GM13976 (cell line): ENCODE data around the gene NPAS3.

Source experiments
- DNase-seq: peaks from one replicate; pipeline ENCODE4 v3.0.0; 2012; ENCODE audit warnings: low spot score
- CTCF ChIP-seq: IDR thresholded peaks from 2 replicates; pipeline ENCODE4 v1.5.1; 2012; ENCODE audit warnings: borderline replicate concordance, mild to moderate bottlenecking; ENCODE audit not compliant: insufficient read depth; ENCODE audit errors: extremely low read depth, missing control alignments, control extremely low read depth
- in situ Hi-C: fragments of 300-500 bp; cut with MboI; formaldehyde crosslinking; loops from one replicate; pipeline ENCODE4 v1.12.0; 2022; ENCODE audit warnings: low sequenced_read_pairs, mixed read lengths, inconsistent platforms; ENCODE audit not compliant: unreplicated experiment

Gene NPAS3

DNA sequence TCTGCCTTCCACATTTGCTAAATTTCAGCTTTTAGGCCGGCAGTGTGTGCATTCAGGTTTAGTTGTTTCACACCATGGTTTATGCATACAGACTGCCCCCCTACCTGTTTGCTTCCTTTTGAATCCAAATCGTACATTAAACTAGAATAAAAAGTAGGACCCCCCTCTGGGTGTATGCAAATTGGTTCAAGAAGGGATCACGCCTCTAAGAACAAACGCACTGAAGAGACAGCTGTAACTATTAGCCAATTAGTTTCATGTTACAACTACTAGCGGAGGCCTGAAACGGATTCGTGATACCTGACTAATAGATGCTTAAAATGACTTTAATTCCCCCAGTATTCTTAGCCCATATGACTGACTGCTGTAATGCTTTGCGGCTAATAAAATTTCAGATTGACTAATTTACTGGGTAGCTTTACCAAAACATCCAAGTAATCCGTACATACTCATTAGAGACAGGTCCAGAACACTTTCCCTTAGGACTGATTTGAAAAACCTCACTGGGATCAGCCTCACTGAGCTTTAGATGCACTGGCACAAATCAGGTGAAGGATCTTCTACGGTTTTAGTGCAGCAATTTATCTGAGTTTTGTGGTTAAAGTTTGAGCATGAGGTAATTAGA is 411.8 kb downstream of the NPAS3 start:
- no peak for DNase-seq

GRCh38 chr14:33352821-33353220 is 414.1 kb downstream of the NPAS3 start:
- in situ Hi-C loops, result no loop called here
- no peak for TF ChIP-seq CTCF
- DNase-seq, result no peak

More for the DNA sequence above, 411.8 kb downstream of the NPAS3 start:
- TF ChIP-seq CTCF, result no peak
- in situ Hi-C loops, result no loop called here

- in situ Hi-C loops, result no loop called here
- no peak for DNase-seq
- TF ChIP-seq CTCF, result no peak
Observed at GRCh38 chr14:33356181-33356580, 417.5 kb downstream of the NPAS3 start.

DNA sequence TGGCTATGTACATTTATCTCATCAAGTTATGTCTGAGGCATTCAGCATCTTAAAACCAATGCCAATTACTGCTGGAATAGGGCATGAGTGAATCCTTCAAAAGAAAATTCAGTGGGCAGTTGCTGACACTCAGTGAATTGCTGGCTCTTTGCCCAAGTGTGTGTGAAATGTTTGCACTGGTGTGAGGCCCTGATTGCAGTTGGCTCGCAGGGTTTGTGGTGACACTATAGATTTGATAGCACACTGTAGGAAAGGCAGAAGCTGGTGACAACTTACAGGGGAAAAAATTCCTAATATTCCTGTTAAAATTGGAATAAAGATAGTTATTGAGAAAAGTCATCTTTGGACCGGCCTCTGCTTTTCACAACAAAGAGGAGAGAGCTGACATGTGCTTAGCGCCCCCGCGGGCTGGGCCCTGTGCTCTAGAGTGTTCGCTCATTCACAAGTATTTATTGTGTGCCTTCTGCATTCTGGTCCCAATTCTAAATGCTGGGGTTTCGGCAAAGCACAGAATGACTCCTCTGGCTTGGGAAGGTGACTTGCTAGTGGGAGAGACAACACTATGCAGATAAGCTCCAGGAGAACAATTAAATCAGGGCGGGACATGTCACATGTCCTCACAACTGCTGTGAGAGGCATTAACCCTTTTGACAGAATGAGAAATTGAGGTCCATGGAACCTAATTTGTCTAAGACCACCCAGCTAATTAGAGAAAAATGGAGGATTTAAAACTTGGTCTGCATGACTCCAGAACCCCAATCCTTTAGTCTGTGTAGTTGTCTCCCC is 418.7 kb downstream of the NPAS3 start:
- TF ChIP-seq CTCF, result no peak
- in situ Hi-C loops, result no loop called here
- no peak for DNase-seq

- no peak for DNase-seq
- in situ Hi-C loops, result no loop called here
- no peak for TF ChIP-seq CTCF
Observed at GRCh38 chr14:33359288-33359881, 420.7 kb downstream of the NPAS3 start.

DNA sequence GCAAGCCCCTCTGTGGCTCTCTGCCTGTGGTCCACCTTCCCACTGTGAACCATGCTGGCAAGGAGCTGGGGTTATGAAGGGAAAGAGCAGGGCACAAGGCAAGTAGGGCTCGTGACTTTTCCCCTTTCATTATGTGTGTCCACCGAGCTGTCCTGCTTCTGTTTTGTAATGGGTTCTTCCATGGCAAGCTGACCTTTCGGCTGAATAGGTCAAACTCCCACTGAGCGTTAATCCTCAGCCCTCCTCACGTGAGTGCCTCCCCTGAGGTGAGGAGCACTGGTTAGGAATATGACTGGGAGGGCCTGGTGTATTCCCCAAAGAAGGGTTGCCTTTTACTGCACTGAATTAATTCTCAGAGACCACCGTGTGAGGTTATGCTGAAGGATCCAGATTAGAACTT is 424.3 kb downstream of the NPAS3 start:
- TF ChIP-seq CTCF, result no peak
- DNase-seq, result no peak
- in situ Hi-C loops, result no loop called here
